Thoracic aorta (tissue), 2 donors: ENCODE data around the gene ADGRB3. TPM values are rescaled to one million over a fixed set of nuclear protein-coding genes. Genes with fewer than 3 reads are reported as not detected.

Source experiments
- ATAC-seq: fragments of 150-250 bp; one replicate; pipeline ENCODE4 v1.8.0; 2017; ENCODE audit warnings: low read depth; ENCODE audit not compliant: insufficient number of reproducible peaks, low FRiP score
- DNase-seq: peaks from one replicate; pipeline ENCODE4 v3.0.0-alpha.2; 2020; ENCODE audit warnings: low spot score
- H3K27ac ChIP-seq, 2 donors: fragments of 200-600 bp; sonication (generic); 1 replicate in 1 of 2; 2 replicates in 1 of 2; pipeline ENCODE4 v1.5.1; 2016; ENCODE audit warnings: mild to moderate bottlenecking in 2 of 2, moderate library complexity in 2 of 2
- H3K27me3 ChIP-seq: fragments of 200-600 bp; sonication (generic); replicated peaks from 2 replicates; pipeline ENCODE4 v1.6.0; 2016; ENCODE audit warnings: mild to moderate bottlenecking; ENCODE audit not compliant: insufficient read depth
- H3K36me3 ChIP-seq: fragments of 200-600 bp; sonication (generic); one replicate; pipeline ENCODE4 v1.5.1; 2016
- H3K4me1 ChIP-seq, 2 donors: fragments of 200-600 bp; sonication (generic); 1 replicate in 1 of 2; 2 replicates in 1 of 2; pipeline versions ENCODE4 v1.5.1 to v1.6.0; 2016; ENCODE audit warnings: low read depth in 2 of 2, mild to moderate bottlenecking in 1 of 2; ENCODE audit not compliant: control insufficient read depth in 1 of 2
- H3K4me3 ChIP-seq: fragments of 200-600 bp; sonication (generic); 2 replicates; pipeline ENCODE4 v1.5.1; 2016; ENCODE audit warnings: mild to moderate bottlenecking
- H3K9me3 ChIP-seq: fragments of 200-600 bp; sonication (generic); 2 replicates; pipeline ENCODE4 v1.5.1; 2016
- CTCF ChIP-seq: fragments of 200-600 bp; sonication (generic); IDR thresholded peaks from one replicate; pipeline ENCODE4 v1.5.1; 2019; ENCODE audit warnings: antibody characterized with exemption
- total RNA-seq, 2 donors: library from RNA; depleted of rRNA; stranded (reverse); fragments of >200 nt; gene quantifications; one replicate each; pipeline versions ENCODE4 v1.1.0 to v1.2.3, GENCODE V29; 2016

The ADGRB3 gene
- total RNA-seq, 2 donors from 2014 or later = 2.4 to 10.1 TPM

GRCh38 chr6:69202768-69203167, 567.7 kb downstream of the ADGRB3 start:
- ATAC-seq = no peak
- Histone ChIP-seq H3K27me3 (no peaks in the 10 kb centered on the region), H3K36me3 (no peaks in the 10 kb centered on the region), H3K4me3 (no peak overlapping the region), H3K9me3 (no peaks in the 10 kb centered on the region), H3K4me1 (peaks cover 0 to 3% of the 10 kb centered on the region in 2 donors), H3K27ac (no peak overlapping the region)
- TF ChIP-seq CTCF = no peak
- no peak for DNase-seq

GRCh38 chr6:69216127-69216526, 581.0 kb downstream of the ADGRB3 start:
- no peak for TF ChIP-seq CTCF
- Histone ChIP-seq H3K27ac (no peak overlapping the region), H3K4me1 (no peaks in the 10 kb centered on the region), H3K4me3 (no peak overlapping the region), H3K9me3 (no peaks in the 10 kb centered on the region), H3K36me3 (no peaks in the 10 kb centered on the region), H3K27me3 (no peaks in the 10 kb centered on the region)
- no peak for DNase-seq
- no peak for ATAC-seq

GRCh38 chr6:69217343-69217742, 582.3 kb downstream of the ADGRB3 start:
- DNase-seq (no peak), ATAC-seq (no peak)
- Histone ChIP-seq H3K36me3 (no peaks in the 10 kb centered on the region), H3K4me3 (no peak overlapping the region), H3K27me3 (no peaks in the 10 kb centered on the region), H3K27ac (no peak overlapping the region), H3K4me1 (no peaks in the 10 kb centered on the region), H3K9me3 (no peaks in the 10 kb centered on the region)
- TF ChIP-seq CTCF = no peak

GRCh38 chr6:69220375-69220774, 585.3 kb downstream of the ADGRB3 start:
- H3K4me1 ChIP-seq = no peaks in the 10 kb centered on the region
- TF ChIP-seq CTCF = no peak
- no peak overlapping the region for H3K4me3 ChIP-seq
- no peaks in the 10 kb centered on the region for H3K36me3 ChIP-seq
- ATAC-seq (no peak), DNase-seq (no peak)
- H3K9me3 ChIP-seq = no peaks in the 10 kb centered on the region
- no peaks in the 10 kb centered on the region for H3K27me3 ChIP-seq
- H3K27ac ChIP-seq = no peak overlapping the region

- no peaks in the 10 kb centered on the region for H3K4me1 ChIP-seq
- no peak for DNase-seq
- no peaks in the 10 kb centered on the region for H3K27me3 ChIP-seq
- H3K9me3 ChIP-seq = no peaks in the 10 kb centered on the region
- H3K4me3 ChIP-seq = no peak overlapping the region
- no peak overlapping the region for H3K27ac ChIP-seq
- no peaks in the 10 kb centered on the region for H3K36me3 ChIP-seq
- ATAC-seq = no peak
- TF ChIP-seq CTCF = no peak
These were observed 596.9 kb downstream of the ADGRB3 start for GRCh38 chr6:69232008-69232407.
